ENCODE data around the gene TMEM231.

- no peak for TF ChIP-seq CTCF (IDR thresholded peaks at IDR 0.05; ENCODE audit: low read length)
- no peak for TF ChIP-seq EZH2 (IDR thresholded peaks at IDR 0.05; ENCODE audit: borderline replicate concordance, low read length)
Measured at GRCh38 chr16:75566758-75567255, 10.8 kb upstream of the TMEM231 start.
